KBM-7 (cell line): ENCODE measurements around the gene NCOA1.
A peak's percentile ranks its signal among the peaks of the same experiment; 100 is the strongest.
"Not testable (repeated sequence)": the region's sequence is repeated elsewhere in the genome, so short reads cannot be mapped to it uniquely, and the experiment has no call there.

Source experiments
- DNase-seq: peaks from one replicate; pipeline ENCODE4 v3.0.0-alpha.2; 2015
- in situ Hi-C: fragments of 300-500 bp; cut with MboI; formaldehyde crosslinking; loops from 2 replicates; pipeline ENCODE4 v1.14.3; 2020; ENCODE audit warnings: low sequenced_read_pairs, low pct_unique_long_range_greater_than_20kb, mixed read lengths

Gene NCOA1

GRCh38 chr2:24788816-24789215 lies 297.8 kb downstream of the NCOA1 start:
- in situ Hi-C loops, result no loop called here
- DNase-seq, result no peak

GRCh38 chr2:24791452-24791851 lies 300.4 kb downstream of the NCOA1 start:
- DNase-seq, result no peak
- in situ Hi-C loops, result no loop called here

GRCh38 chr2:24792542-24792873 lies 301.5 kb downstream of the NCOA1 start:
- DNase-seq, result no peak
- in situ Hi-C loops, result no loop called here

- in situ Hi-C loops, result no loop called here
- DNase-seq, result peak; percentile 97
These were observed 302.1 kb downstream of the NCOA1 start, which contains the start of the genes CENPO and PTRHD1 for GRCh38 chr2:24792874-24793760. TSS of gene CENPO (plus strand) at chr2:24793425. CDS start at chr2:24793920, 495 bp downstream. TSS of gene PTRHD1 (minus strand) at chr2:24793391. CDS start at chr2:24793377, 14 bp downstream.

GRCh38 chr2:24793761-24794435 lies 302.8 kb downstream of the NCOA1 start:
- peak; percentile 49 for DNase-seq
- in situ Hi-C loops, result no loop called here

- in situ Hi-C loops, result no loop called here
These were observed 306.6 kb downstream of the NCOA1 start for GRCh38 chr2:24797644-24798043.

GRCh38 chr2:24800487-24800886 lies 309.4 kb downstream of the NCOA1 start:
- in situ Hi-C loops, DNase-seq: not testable (repeated sequence)

More at GRCh38 chr2:24797644-24798043, 306.6 kb downstream of the NCOA1 start:
- DNase-seq, result no peak

- in situ Hi-C loops, DNase-seq: not testable (repeated sequence)
These were observed 315.0 kb downstream of the NCOA1 start for GRCh38 chr2:24805811-24806660.

- in situ Hi-C loops, result no loop called here
- no peak for DNase-seq
These were observed 315.6 kb downstream of the NCOA1 start for GRCh38 chr2:24806661-24807036.

GRCh38 chr2:24809316-24810007 lies 318.4 kb downstream of the NCOA1 start:
- in situ Hi-C loops, result no loop called here
- no peak for DNase-seq

GRCh38 chr2:24813691-24814137 lies 322.7 kb downstream of the NCOA1 start:
- in situ Hi-C loops, result no loop called here
- no peak for DNase-seq

GRCh38 chr2:24814516-24814915 lies 323.5 kb downstream of the NCOA1 start:
- in situ Hi-C loops, result no loop called here
- DNase-seq, result no peak

- in situ Hi-C loops, result no loop called here
These were observed 324.1 kb downstream of the NCOA1 start for GRCh38 chr2:24815171-24815570.

GRCh38 chr2:24816404-24816803 lies 325.4 kb downstream of the NCOA1 start:
- DNase-seq, result no peak
- in situ Hi-C loops, result no loop called here

More at GRCh38 chr2:24815171-24815570, 324.1 kb downstream of the NCOA1 start:
- DNase-seq, result no peak

GRCh38 chr2:24816884-24817283 lies 325.8 kb downstream of the NCOA1 start:
- no peak for DNase-seq
- in situ Hi-C loops, result no loop called here

GRCh38 chr2:24818721-24819167 lies 327.7 kb downstream of the NCOA1 start:
- no peak for DNase-seq
- in situ Hi-C loops, result no loop called here

- DNase-seq, result no peak
- in situ Hi-C loops, result no loop called here
These were observed 328.6 kb downstream of the NCOA1 start for GRCh38 chr2:24819442-24820174.

GRCh38 chr2:24820175-24820513 lies 329.1 kb downstream of the NCOA1 start:
- no peak for DNase-seq
- in situ Hi-C loops, result no loop called here
